Esophagus muscularis mucosa (tissue), 3 donors: Measurements from ENCODE around the gene UBL4A.

Experiments used
- POLR2AphosphoS5 ChIP-seq, 2 donors: sonication (generic); formaldehyde crosslinking; IDR thresholded peaks; one replicate each; pipeline ENCODE4 v1.6.1; 2017; ENCODE audit warnings: antibody characterized with exemption in 2 of 2
- TF ChIP-seq, protein P1 (sequence below), 3 experiments: fragments of 200-600 bp in 2 of 3; fragments of 450-650 bp in 1 of 3; sonication (generic) in 2 of 3; IDR thresholded peaks; one replicate each; pipeline ENCODE4 v1.5.1; 2017 to 2019; ENCODE audit warnings: antibody characterized with exemption in 3 of 3, mild to moderate bottlenecking in 2 of 3, moderate library complexity in 1 of 3

DNA sequence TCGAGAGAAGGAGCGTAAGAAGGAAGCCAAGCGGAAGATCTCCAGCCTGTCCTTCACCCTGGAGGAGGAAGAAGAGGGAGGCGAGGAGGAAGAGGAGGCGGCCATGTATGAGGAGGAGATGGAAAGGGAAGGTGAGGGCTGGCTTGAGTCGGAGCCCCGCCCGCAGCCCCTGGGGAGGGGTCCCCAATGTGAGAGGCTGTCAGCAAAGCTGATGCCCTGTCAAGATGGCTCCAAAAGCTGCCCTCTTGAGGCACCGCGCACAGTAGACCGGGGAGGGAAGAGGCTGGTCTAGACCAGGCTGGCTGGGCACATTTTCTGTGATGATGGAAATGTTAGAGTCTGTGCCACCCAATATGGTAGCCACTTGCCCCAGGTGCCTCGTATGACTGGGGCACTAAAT lies 40.0 kb downstream of the UBL4A start:
- TF ChIP-seq, protein P1, sequence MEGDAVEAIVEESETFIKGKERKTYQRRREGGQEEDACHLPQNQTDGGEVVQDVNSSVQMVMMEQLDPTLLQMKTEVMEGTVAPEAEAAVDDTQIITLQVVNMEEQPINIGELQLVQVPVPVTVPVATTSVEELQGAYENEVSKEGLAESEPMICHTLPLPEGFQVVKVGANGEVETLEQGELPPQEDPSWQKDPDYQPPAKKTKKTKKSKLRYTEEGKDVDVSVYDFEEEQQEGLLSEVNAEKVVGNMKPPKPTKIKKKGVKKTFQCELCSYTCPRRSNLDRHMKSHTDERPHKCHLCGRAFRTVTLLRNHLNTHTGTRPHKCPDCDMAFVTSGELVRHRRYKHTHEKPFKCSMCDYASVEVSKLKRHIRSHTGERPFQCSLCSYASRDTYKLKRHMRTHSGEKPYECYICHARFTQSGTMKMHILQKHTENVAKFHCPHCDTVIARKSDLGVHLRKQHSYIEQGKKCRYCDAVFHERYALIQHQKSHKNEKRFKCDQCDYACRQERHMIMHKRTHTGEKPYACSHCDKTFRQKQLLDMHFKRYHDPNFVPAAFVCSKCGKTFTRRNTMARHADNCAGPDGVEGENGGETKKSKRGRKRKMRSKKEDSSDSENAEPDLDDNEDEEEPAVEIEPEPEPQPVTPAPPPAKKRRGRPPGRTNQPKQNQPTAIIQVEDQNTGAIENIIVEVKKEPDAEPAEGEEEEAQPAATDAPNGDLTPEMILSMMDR (IDR thresholded peaks at IDR 0.05) = no peak
- TF ChIP-seq POLR2AphosphoS5 (IDR thresholded peaks at IDR 0.05) = no peak
